Measurements from ENCODE around the gene MYPOP.

The MYPOP gene

DNA sequence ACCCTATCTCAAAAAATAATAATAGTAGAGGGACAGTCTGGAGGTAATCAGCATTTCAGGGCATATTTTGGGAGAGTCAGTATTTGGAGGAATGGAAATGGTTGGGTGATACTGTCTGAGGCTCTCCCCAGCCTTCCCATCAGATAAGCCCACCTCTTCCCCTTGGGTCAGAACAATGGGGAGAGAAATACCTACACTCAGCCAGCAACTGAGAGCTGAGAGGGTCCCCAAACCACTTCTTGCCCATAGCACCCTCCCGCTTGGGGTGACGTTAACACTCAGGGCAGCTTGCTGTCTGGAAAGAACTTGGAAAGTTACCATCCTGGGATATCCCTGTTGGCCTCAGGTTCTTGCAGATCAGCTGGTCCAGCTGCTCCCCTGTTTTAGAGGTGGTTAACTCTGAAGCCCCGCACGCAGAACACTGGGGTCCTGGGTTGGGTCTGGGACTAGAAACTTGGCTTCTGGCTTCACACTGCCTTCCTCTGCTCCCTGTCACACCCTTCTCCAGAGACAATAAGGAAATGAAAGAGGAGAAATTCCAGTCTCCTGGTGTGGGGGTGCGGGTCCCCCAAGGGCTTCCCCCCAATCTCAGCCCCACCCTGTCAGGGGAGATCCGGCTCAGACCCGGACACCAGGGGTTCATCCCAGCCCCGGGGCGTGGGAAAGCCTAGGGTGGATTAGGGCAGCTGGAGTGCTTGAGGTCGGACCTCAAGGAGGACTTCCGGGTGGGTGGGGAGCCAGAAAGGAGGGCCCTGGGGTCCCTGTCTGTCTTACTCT, 35.8 kb downstream of the MYPOP start:
- Histone ChIP-seq H3K4me3 (no peak overlapping the region), H3K27ac (no peak overlapping the region)
- DNase-seq (ENCODE audit: low spot score): no peak
- TF ChIP-seq, protein P1, sequence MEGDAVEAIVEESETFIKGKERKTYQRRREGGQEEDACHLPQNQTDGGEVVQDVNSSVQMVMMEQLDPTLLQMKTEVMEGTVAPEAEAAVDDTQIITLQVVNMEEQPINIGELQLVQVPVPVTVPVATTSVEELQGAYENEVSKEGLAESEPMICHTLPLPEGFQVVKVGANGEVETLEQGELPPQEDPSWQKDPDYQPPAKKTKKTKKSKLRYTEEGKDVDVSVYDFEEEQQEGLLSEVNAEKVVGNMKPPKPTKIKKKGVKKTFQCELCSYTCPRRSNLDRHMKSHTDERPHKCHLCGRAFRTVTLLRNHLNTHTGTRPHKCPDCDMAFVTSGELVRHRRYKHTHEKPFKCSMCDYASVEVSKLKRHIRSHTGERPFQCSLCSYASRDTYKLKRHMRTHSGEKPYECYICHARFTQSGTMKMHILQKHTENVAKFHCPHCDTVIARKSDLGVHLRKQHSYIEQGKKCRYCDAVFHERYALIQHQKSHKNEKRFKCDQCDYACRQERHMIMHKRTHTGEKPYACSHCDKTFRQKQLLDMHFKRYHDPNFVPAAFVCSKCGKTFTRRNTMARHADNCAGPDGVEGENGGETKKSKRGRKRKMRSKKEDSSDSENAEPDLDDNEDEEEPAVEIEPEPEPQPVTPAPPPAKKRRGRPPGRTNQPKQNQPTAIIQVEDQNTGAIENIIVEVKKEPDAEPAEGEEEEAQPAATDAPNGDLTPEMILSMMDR (IDR thresholded peaks at IDR 0.05): no peak

DNA sequence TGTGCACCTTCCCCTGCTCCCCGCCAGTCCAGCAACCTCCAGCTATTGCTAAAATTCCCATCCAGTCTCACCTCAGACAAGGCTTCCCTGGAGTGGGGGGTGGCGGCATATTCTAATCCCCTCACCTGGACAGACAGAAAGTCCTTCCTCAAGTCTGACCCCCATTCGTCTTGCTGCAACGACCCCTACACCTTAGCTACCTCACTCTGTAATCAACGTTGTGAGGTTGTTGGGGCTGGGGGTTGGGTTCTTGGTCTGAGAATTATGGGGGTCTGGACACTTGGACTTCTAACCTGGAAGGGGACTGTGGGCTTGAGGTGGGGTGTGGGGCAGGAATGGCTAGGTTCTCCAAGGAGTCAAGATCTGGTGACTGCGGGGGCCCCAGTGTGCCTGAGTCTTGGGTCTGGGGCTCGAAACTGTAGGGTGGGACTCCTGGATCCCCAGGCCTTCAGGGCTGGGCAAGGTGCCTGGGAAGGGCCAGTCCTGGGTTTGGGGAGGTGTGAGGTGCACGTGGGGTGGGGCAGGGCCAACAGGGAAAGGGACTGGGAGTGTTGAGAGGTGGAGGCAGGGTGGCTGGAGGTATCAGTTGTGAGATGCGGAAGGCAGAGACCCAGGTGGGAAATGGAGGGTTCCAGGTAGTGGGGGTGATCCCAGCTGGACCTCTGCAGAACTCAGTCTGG, 37.0 kb downstream of the MYPOP start:
- TF ChIP-seq, protein P1 (IDR thresholded peaks at IDR 0.05): no peak
- Histone ChIP-seq H3K27ac (no peak overlapping the region), H3K4me3 (no peak overlapping the region)
- DNase-seq (ENCODE audit: low spot score): no peak

DNA sequence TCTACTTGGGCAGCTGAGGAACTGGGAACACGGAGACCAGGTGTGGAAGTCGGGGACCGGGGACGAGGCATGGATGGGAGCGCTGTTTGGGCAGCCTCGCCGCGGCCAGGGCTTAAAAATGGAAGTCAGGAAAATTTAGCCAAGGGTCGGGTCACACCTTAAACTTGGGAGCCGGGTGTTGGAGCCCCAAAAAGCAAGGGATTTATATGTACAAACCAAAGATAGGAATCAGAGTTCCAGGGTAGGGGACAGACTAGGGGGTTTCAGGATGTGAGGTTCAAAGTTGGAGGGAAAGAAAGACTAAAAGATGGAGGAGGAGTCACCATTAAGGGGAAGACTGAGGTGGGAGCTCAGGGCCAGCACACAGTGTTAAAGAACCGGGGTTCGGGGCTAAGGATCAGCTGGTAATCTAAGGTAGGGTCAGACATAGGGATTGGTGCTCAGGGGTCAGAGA, 37.8 kb downstream of the MYPOP start:
- DNase-seq (ENCODE audit: low spot score): no peak
- TF ChIP-seq, protein P1 (IDR thresholded peaks at IDR 0.05): no peak
- peak overlapping the region; percentile 92 for H3K4me3 ChIP-seq
- no peak overlapping the region for H3K27ac ChIP-seq

DNA sequence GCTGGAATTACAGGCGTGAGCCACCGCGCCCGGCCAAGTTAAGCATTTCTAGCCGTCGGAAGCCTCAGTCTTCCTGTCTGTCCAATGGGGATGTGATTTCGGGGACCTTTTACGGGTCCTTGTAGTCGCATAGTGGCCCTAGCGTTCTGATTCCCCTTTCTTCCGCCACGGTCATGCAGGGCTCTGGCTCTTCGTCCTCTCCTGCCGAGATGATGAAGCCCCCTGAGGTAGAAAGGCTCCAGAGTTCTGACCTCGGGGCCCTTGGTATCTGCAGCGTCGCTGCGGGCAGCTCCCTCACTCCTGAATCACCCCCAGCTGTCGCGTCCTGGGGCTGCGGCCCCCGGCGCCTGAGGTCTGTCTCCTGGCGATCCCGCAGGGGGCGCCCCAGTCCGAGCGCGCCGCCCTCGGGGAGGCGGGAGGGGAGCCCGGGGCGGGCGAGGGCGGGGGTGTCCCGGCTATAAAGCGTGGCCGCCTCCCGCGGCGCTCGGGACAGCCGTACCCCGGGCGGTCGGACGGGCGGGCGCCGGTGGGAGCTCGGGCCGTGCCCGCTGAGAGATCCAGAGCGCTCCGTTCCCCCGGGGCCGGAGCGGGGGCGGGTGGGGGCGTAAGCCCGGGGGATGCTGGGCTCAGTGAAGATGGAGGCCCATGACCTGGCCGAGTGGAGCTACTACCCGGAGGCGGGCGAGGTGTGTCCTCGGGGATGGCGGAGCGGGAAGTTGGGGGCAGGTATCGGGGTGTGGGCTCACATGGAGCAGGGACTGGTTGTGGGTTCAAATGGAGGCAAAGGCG, 38.4 kb downstream of the MYPOP start, which contains the start of gene FOXA3:
TSS of gene FOXA3 (plus strand) at position 487 of the 789 bp plus-strand sequence. CDS start at position 618, 131 bp downstream.
- DNase-seq (ENCODE audit: low spot score): no peak
- TF ChIP-seq, protein P1 (IDR thresholded peaks at IDR 0.05): peak; percentile 41
- Histone ChIP-seq H3K4me3 (peak within 1 kb of the TSS; percentile 92), H3K27ac (no peak within 1 kb of the TSS)

DNA sequence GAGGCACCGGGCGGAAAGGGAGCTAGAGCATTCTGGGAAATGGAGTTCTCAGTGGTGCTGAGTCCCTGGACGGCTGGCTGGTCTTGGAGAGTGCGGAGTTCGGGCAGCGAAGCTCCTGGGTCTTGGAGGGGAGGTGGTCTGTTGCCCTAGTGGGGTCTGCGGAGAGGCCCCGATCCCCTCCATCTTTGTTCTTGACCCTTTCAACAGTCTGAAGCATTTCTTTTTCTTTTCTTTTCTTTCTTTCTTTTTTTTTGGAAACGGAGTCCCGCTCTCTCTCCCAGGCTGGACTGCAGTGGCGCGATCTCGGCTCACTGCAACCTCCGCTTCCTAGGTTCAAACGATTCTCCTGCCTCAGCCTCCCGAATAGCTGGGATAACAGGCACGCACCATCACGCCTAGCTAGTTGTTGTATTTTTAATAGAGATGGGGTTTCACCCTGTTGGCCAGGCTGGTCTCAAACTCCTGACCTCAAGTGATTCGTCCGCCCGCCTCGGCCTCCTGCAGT, 39.0 kb downstream of the MYPOP start:
- H3K27ac ChIP-seq: no peak overlapping the region
- no peak for DNase-seq (ENCODE audit: low spot score)

More for the DNA sequence above, 39.0 kb downstream of the MYPOP start:
- H3K4me3 ChIP-seq: peak overlapping the region; percentile 92
- TF ChIP-seq, protein P1 (IDR thresholded peaks at IDR 0.05): no peak
